Measurements from ENCODE around the gene RTN4R. TPM values are rescaled to one million over a fixed set of nuclear protein-coding genes. Genes with fewer than 3 reads are reported as not detected.
"Not testable (repeated sequence)": the region's sequence is repeated elsewhere in the genome, so short reads cannot be mapped to it uniquely, and the experiment has no call there.

The RTN4R gene
- polyA plus RNA-seq, 1 experiment: 0.16 TPM

DNA sequence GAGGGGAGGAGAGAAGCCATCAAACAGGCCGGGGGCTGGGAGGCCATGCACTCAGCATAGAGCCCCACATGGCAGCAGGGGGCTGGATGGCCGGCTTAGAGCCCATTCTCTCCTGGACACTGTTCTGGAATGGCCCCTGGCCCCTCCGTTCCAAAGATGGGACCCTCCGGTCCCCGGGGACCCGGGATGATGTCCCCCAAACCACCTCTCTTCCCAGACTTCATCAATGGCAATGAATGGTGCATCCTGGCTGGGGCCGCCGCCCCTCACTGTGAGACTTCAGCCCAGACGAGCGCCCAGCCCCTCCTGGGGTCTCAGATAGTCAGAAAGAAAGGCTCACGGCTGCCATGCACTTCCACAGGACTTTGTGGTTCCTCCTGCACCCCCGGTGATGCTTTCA lies 13.8 kb upstream of the RTN4R start:
- ChIA-PET CTCF (no interaction called here), POLR2A (no interaction called here)
- Histone ChIP-seq H3K27me3 (ENCODE audit: control insufficient read depth, insufficient read depth, low read length) (no peaks in the 10 kb centered on the region), H3K4me3 (ENCODE audit: low read depth, low read length) (no peak overlapping the region), H3K9me3 (ENCODE audit: control insufficient read depth, insufficient read depth, low read length) (no peaks in the 10 kb centered on the region), H3K27ac (ENCODE audit: low read depth, low read length) (no peak overlapping the region)
- TF ChIP-seq CTCF (IDR thresholded peaks at IDR 0.05; ENCODE audit: low read depth, low read length): no peak
- no peak for DNase-seq (ENCODE audit: low read depth, low spot score)

- DNase-seq (ENCODE audit: low read depth, low spot score); POLR2A ChIA-PET; H3K27ac ChIP-seq (ENCODE audit: low read depth, low read length); H3K9me3 ChIP-seq (ENCODE audit: control insufficient read depth, insufficient read depth, low read length); CTCF ChIA-PET; H3K27me3 ChIP-seq (ENCODE audit: control insufficient read depth, insufficient read depth, low read length); H3K4me3 ChIP-seq (ENCODE audit: low read depth, low read length): not testable (repeated sequence)
These were observed 13.4 kb upstream of the RTN4R start for GRCh38 chr22:20281473-20281872.

DNA sequence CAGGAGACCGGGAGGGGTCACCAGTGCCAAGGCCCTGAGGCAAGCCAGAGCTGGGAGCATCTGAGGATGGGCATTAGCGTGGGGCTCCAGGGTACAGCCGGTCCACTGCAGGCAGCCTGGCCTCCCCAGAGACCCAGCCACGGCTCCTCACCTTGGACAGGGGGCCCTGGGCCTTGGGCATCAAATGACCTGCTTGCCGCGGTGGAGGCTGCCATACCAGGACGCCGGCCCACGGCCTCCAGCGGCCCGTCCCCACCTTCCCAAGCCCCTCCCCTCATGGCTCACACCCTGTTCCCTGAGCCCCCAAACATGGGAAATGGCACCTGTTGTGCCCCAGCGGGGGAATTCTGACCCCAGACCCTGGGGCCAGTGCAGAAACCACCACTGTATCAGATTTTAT lies 12.7 kb upstream of the RTN4R start:
- ChIA-PET CTCF (no interaction called here), POLR2A (no interaction called here)
- Histone ChIP-seq H3K4me3 (ENCODE audit: low read depth, low read length) (no peak overlapping the region), H3K27me3 (ENCODE audit: control insufficient read depth, insufficient read depth, low read length) (no peaks in the 10 kb centered on the region), H3K9me3 (ENCODE audit: control insufficient read depth, insufficient read depth, low read length) (no peaks in the 10 kb centered on the region), H3K27ac (ENCODE audit: low read depth, low read length) (no peak overlapping the region)
- DNase-seq (ENCODE audit: low read depth, low spot score): no peak
- no peak for TF ChIP-seq CTCF (IDR thresholded peaks at IDR 0.05; ENCODE audit: low read depth, low read length)

DNA sequence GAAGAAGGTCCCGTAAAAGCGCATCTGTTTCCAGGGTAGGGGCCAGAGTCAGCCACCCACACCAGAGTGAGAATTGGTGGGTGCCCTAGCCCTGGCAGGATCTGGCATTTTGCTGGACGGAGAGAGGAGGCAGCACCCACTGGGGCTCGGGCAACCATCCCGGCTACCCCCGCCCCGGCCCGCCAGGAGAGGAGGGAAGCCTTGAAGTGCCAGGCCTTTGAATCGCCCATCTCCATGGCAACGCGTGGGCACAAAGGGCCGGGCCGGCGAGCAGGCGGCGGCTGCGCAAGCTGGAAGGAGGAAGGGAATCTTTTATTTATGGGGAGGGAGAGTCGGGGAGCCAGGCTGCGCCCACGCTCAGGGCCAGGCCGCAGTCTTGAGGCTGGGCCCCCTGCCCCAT lies 12.0 kb upstream of the RTN4R start:
- H3K9me3 ChIP-seq (ENCODE audit: control insufficient read depth, insufficient read depth, low read length); H3K4me3 ChIP-seq (ENCODE audit: low read depth, low read length); DNase-seq (ENCODE audit: low read depth, low spot score); H3K27me3 ChIP-seq (ENCODE audit: control insufficient read depth, insufficient read depth, low read length); CTCF ChIA-PET; H3K27ac ChIP-seq (ENCODE audit: low read depth, low read length): not testable (repeated sequence)
- POLR2A ChIA-PET: interaction anchor here (0.6 kb wide), 1 partner anchor 138 kb away, joined by 3 read pairs; no protein-coding TSS in a partner anchor

GRCh38 chr22:20279662-20280134 lies 11.6 kb upstream of the RTN4R start:
- no peak for TF ChIP-seq CTCF (IDR thresholded peaks at IDR 0.05; ENCODE audit: low read depth, low read length)
- ChIA-PET CTCF (no interaction called here), POLR2A (interaction anchor here (0.6 kb wide), 1 partner anchor 139 kb away, joined by 3 read pairs; no protein-coding TSS in a partner anchor)
- no peaks in the 10 kb centered on the region for H3K9me3 ChIP-seq (ENCODE audit: control insufficient read depth, insufficient read depth, low read length)
- no peak overlapping the region for H3K27ac ChIP-seq (ENCODE audit: low read depth, low read length)
- DNase-seq (ENCODE audit: low read depth, low spot score): no peak
- peaks cover under 1% of the 10 kb centered on the region for H3K27me3 ChIP-seq (ENCODE audit: control insufficient read depth, insufficient read depth, low read length)
- H3K4me3 ChIP-seq (ENCODE audit: low read depth, low read length): no peak overlapping the region

- H3K4me3 ChIP-seq (ENCODE audit: low read depth, low read length); CTCF ChIA-PET: not testable (repeated sequence)
These were observed 10.8 kb upstream of the RTN4R start for GRCh38 chr22:20278726-20279490.

DNA sequence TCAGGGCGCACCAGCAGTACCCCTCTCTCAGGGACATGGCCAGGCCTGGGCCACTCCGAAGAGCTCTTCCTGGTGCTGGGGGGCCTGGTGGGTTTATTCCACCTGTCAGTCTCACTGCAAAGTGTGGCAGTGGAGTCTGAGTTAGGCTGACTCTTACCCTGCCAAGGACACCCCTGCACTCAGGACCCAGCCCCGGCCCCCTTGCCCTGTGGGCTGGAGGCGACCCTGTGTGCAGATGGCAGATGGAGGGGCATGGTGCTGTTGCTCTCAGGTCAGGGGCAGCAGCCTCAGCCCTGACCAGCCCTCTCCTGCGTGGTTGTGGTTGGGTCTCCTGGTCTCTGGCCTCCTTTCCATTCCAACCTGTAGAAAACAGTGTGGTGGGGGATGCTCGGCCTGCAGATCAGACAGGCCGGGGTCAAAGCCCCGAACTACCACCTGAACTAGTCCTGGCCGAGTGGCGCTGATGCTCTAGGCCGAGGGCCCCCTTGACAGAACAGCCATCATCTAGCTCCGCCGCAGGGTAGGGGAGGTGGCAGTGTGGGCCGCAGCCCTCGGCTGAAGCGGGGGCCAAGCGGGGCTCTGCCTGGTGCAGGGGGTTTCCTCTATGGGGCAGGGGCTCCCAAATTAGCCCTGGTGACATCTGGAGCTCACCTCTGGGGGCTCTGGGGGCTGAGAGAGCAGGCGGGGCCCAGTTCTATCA lies 10.0 kb upstream of the RTN4R start:
- H3K4me3 ChIP-seq (ENCODE audit: low read depth, low read length); H3K27me3 ChIP-seq (ENCODE audit: control insufficient read depth, insufficient read depth, low read length); DNase-seq (ENCODE audit: low read depth, low spot score); H3K27ac ChIP-seq (ENCODE audit: low read depth, low read length); H3K9me3 ChIP-seq (ENCODE audit: control insufficient read depth, insufficient read depth, low read length); CTCF ChIA-PET; POLR2A ChIA-PET: not testable (repeated sequence)

More at GRCh38 chr22:20278726-20279490, 10.8 kb upstream of the RTN4R start:
- H3K27me3 ChIP-seq (ENCODE audit: control insufficient read depth, insufficient read depth, low read length); DNase-seq (ENCODE audit: low read depth, low spot score); H3K9me3 ChIP-seq (ENCODE audit: control insufficient read depth, insufficient read depth, low read length); H3K27ac ChIP-seq (ENCODE audit: low read depth, low read length); POLR2A ChIA-PET: not testable (repeated sequence)

Measured in AG04450 (cell line).